Panc1 (cell line): ENCODE data around the gene PGM5. TPM values are rescaled to one million over a fixed set of nuclear protein-coding genes. Genes with fewer than 3 reads are reported as not detected.

Experiments used
- ATAC-seq: fragments of 200-7000 bp; cut with Tn5 transposase; 2 replicates; pipeline ENCODE4 v1.9.1; 2020; ENCODE audit warnings: mild to moderate bottlenecking, moderate library complexity
- BruUV-seq: library from RNA; stranded (reverse); fragments of 400-500 nt; replicated peaks from 2 replicates; lab custom pipeline; 2021; lab: Mats Ljungman, UMichigan
- CTCF ChIA-PET: fragments of 300-600 bp; sonication (Branson Sonifier 250); formaldehyde crosslinking; loops from one replicate; lab custom pipeline; 2022; ENCODE audit warnings: antibody characterized with exemption; lab: Charles Lee
- POLR2A ChIA-PET: fragments of 300-600 bp; sonication (Branson Sonifier 250); formaldehyde crosslinking; loops from one replicate; lab custom pipeline; 2022; ENCODE audit warnings: antibody characterized with exemption; lab: Charles Lee
- DNase-seq: peaks from one replicate; pipeline ENCODE4 v3.0.0-alpha.2; 2010; ENCODE audit warnings: low read depth, low spot score
- H3K27ac ChIP-seq: 2 replicates; pipeline ENCODE4 v1.5.1; 2011; ENCODE audit warnings: mild to moderate bottlenecking, low read length, inconsistent platforms
- H3K27me3 ChIP-seq: fragments of 200-500 bp; sonication (Bioruptor generic); 2 replicates; pipeline ENCODE4 v1.6.0; 2014; ENCODE audit warnings: low read length, inconsistent platforms; ENCODE audit not compliant: control insufficient read depth, insufficient read depth
- H3K36me3 ChIP-seq: fragments of 200-500 bp; sonication (Bioruptor generic); 2 replicates; pipeline ENCODE4 v1.5.1; 2014; ENCODE audit warnings: inconsistent platforms, mild to moderate bottlenecking, low read length, moderate library complexity; ENCODE audit not compliant: control insufficient read depth, insufficient read depth
- H3K4me1 ChIP-seq: 2 replicates; pipeline ENCODE4 v1.5.1; 2011; ENCODE audit warnings: inconsistent platforms, mild to moderate bottlenecking, low read length, moderate library complexity; ENCODE audit not compliant: control insufficient read depth, insufficient read depth
- H3K4me3 ChIP-seq, 2 experiments: 2 replicates each; pipeline ENCODE4 v1.5.1; 2011 to 2012; ENCODE audit warnings: low read depth in 2 of 2, low read length in 2 of 2, mild to moderate bottlenecking in 2 of 2, inconsistent platforms in 1 of 2, moderate library complexity in 1 of 2
- H3K9me3 ChIP-seq: fragments of 200-500 bp; sonication (Bioruptor generic); 2 replicates; pipeline ENCODE4 v1.5.1; 2014; ENCODE audit warnings: low read depth, mild to moderate bottlenecking, inconsistent platforms, low read length, moderate library complexity; ENCODE audit not compliant: control insufficient read depth, insufficient read depth
- CTCF ChIP-seq: fragments of 450-650 bp; IDR thresholded peaks from 2 replicates; pipeline ENCODE4 v1.5.1; 2017; ENCODE audit warnings: mild to moderate bottlenecking
- POLR2AphosphoS5 ChIP-seq: IDR thresholded peaks from 2 replicates; pipeline ENCODE4 v1.6.1; 2012; ENCODE audit warnings: mild to moderate bottlenecking, low read depth, low read length, moderate library complexity
- REST ChIP-seq, 2 experiments: IDR thresholded peaks; 2 replicates each; pipeline ENCODE4 v1.6.1; 2011 to 2012; ENCODE audit warnings: low read depth in 2 of 2, control low read depth in 1 of 2, low read length in 1 of 2, mild to moderate bottlenecking in 1 of 2, moderate library complexity in 1 of 2; ENCODE audit not compliant: insufficient read depth in 1 of 2
- SIN3A ChIP-seq: IDR thresholded peaks from 2 replicates; pipeline ENCODE4 v1.6.1; 2012; ENCODE audit warnings: low read depth, mild to moderate bottlenecking, low read length, moderate library complexity, borderline replicate concordance; ENCODE audit not compliant: insufficient read depth
- TCF7L2 ChIP-seq: IDR thresholded peaks from 2 replicates; pipeline ENCODE4 v1.6.1; 2011; ENCODE audit warnings: mild to moderate bottlenecking, low read depth, low read length, inconsistent platforms
- in situ Hi-C: cut with HindIII; loops from 2 replicates; pipeline ENCODE4 v1.10.0; 2016; ENCODE audit warnings: low sequenced_read_pairs, low pct_unique_long_range_greater_than_20kb
- intact Hi-C: fragments of 100-400 bp; cut with micrococcal nuclease; formaldehyde crosslinking; loops from one replicate; pipeline ENCODE4 v1.10.0; 2022; ENCODE audit not compliant: unreplicated experiment
- total RNA-seq: library from RNA; stranded (reverse); gene quantifications from one replicate; pipeline ENCODE4 v1.2.1, GENCODE V29; 2021; ENCODE audit not compliant: unreplicated experiment

Gene PGM5
- total RNA-seq, 1 experiment from 2014 or later = 0.21 TPM

- Histone ChIP-seq H3K4me3 (no peak overlapping the region), H3K27ac (no peak overlapping the region), H3K27me3 (no peaks in the 10 kb centered on the region), H3K9me3 (no peaks in the 10 kb centered on the region), H3K4me1 (no peaks in the 10 kb centered on the region), H3K36me3 (no peaks in the 10 kb centered on the region)
- DNase-seq (no peak), ATAC-seq (no peak)
- ChIA-PET POLR2A (no interaction called here), CTCF (interaction anchor here (0.7 kb wide), 1 partner anchor 194 kb away, joined by 3 read pairs; no protein-coding TSS in a partner anchor)
- intact Hi-C loops (no loop called here), in situ Hi-C loops (no loop called here)
- TF ChIP-seq TCF7L2 (no peak), POLR2AphosphoS5 (no peak), REST (IDR thresholded peaks at IDR 0.05; ENCODE audit: insufficient read depth in 1 of 2, low read depth in 2 of 2, low read length in 1 of 2) (no peak), CTCF (no peak), SIN3A (no peak)
- BruUV-seq = no TSS peak
Observed at GRCh38 chr9:68536876-68537615, 180.6 kb downstream of the PGM5 start.

- Histone ChIP-seq H3K9me3 (no peaks in the 10 kb centered on the region), H3K4me3 (no peak overlapping the region), H3K4me1 (no peaks in the 10 kb centered on the region), H3K36me3 (no peaks in the 10 kb centered on the region), H3K27ac (no peak overlapping the region), H3K27me3 (no peaks in the 10 kb centered on the region)
- no peak for DNase-seq
- ChIA-PET POLR2A (no interaction called here), CTCF (no interaction called here)
- intact Hi-C loops = no loop called here
- BruUV-seq = no TSS peak
- in situ Hi-C loops = no loop called here
- no peak for ATAC-seq
- TF ChIP-seq REST (IDR thresholded peaks at IDR 0.05; ENCODE audit: insufficient read depth in 1 of 2, low read depth in 2 of 2, low read length in 1 of 2) = no peak
- no peak for TF ChIP-seq CTCF
- no peak for TF ChIP-seq POLR2AphosphoS5
- TF ChIP-seq SIN3A = no peak
- no peak for TF ChIP-seq TCF7L2
Observed at GRCh38 chr9:68537616-68537880, 181.1 kb downstream of the PGM5 start.
